Measurements from ENCODE around the gene ANAPC13. TPM values are rescaled to one million over a fixed set of nuclear protein-coding genes. Genes with fewer than 3 reads are reported as not detected.

Gene ANAPC13
- total RNA-seq, 2 experiments from 2014 or later, result 24.9 to 25.3 TPM

Other genes with a start within 250 kb of the ANAPC13 start
- 1 to 10 TPM; 6.9 to 9.4 TPM for gene RYK, start 235.1 kb downstream of the ANAPC13 start, total RNA-seq
- gene AMOTL2, start 111.5 kb downstream of the ANAPC13 start, total RNA-seq, result not detected
- 10 to 100 TPM; 26.5 to 27.7 TPM for gene CEP63, start 72 bp upstream of the ANAPC13 start, total RNA-seq
- not detected for gene KY, start 165.0 kb upstream of the ANAPC13 start, total RNA-seq